Liver (tissue), 9 donors: ENCODE data around the gene TIMM17B. TPM values are rescaled to one million over a fixed set of nuclear protein-coding genes. Genes with fewer than 3 reads are reported as not detected.

Experiments
- DNase-seq: peaks from one replicate; pipeline ENCODE4 v3.0.0-alpha.2; 2017; ENCODE audit warnings: low spot score
- H3K27ac ChIP-seq, 2 donors: one replicate each; pipeline ENCODE4 v1.7.0; 2013; ENCODE audit warnings: inconsistent platforms in 2 of 2, low read length in 2 of 2, control low read depth in 1 of 2, low read depth in 1 of 2, mild to moderate bottlenecking in 1 of 2
- H3K27me3 ChIP-seq, 4 donors: one replicate each; pipeline versions ENCODE4 v1.6.1 to v1.7.0; 2013; ENCODE audit warnings: low read length in 3 of 4, inconsistent platforms in 1 of 4, mild to moderate bottlenecking in 1 of 4, moderate library complexity in 1 of 4; ENCODE audit not compliant: control insufficient read depth in 4 of 4, insufficient read depth in 4 of 4
- H3K36me3 ChIP-seq, 4 donors: one replicate each; pipeline versions ENCODE4 v1.6.1 to v1.7.0; 2013; ENCODE audit warnings: low read length in 3 of 4, mild to moderate bottlenecking in 3 of 4, low read depth in 1 of 4, moderate library complexity in 1 of 4; ENCODE audit not compliant: control insufficient read depth in 4 of 4, insufficient read depth in 3 of 4
- H3K4me1 ChIP-seq, 4 donors: one replicate each; pipeline versions ENCODE4 v1.6.1 to v1.7.0; 2013; ENCODE audit warnings: low read length in 3 of 4, mild to moderate bottlenecking in 3 of 4, moderate library complexity in 1 of 4; ENCODE audit not compliant: control insufficient read depth in 4 of 4, insufficient read depth in 4 of 4
- H3K4me3 ChIP-seq, 3 donors: one replicate each; pipeline versions ENCODE4 v1.6.1 to v1.7.0; 2013; ENCODE audit warnings: low read length in 3 of 3, control low read depth in 1 of 3, low read depth in 1 of 3, mild to moderate bottlenecking in 1 of 3
- H3K9ac ChIP-seq, 2 donors: one replicate each; pipeline ENCODE4 v1.7.0; 2013; ENCODE audit warnings: low read length in 2 of 2, mild to moderate bottlenecking in 2 of 2, moderate library complexity in 2 of 2, control low read depth in 1 of 2, low read depth in 1 of 2
- H3K9me3 ChIP-seq, 4 donors: one replicate each; pipeline versions ENCODE4 v1.6.1 to v1.7.0; 2013; ENCODE audit warnings: low read length in 3 of 4; ENCODE audit not compliant: control insufficient read depth in 4 of 4
- FOXA1 ChIP-seq: IDR thresholded peaks from 2 replicates; pipeline ENCODE4 v1.6.1; 2016; ENCODE audit warnings: antibody characterized with exemption
- GABPA ChIP-seq, 2 donors: IDR thresholded peaks in 1 of 2; conservative IDR thresholded peaks in 1 of 2; 2 replicates each; pipeline ENCODE4 v1.6.1; 2016; ENCODE audit warnings: antibody characterized with exemption in 2 of 2, mild to moderate bottlenecking in 1 of 2, moderate library complexity in 1 of 2
- HNF4G ChIP-seq: IDR thresholded peaks from 2 replicates; pipeline ENCODE4 v1.6.1; 2016; ENCODE audit warnings: antibody characterized with exemption
- JUND ChIP-seq, 2 donors: IDR thresholded peaks; 2 replicates each; pipeline ENCODE4 v1.6.1; 2016; ENCODE audit warnings: antibody characterized with exemption in 2 of 2
- RXRA ChIP-seq, 2 donors: IDR thresholded peaks; 2 replicates each; pipeline ENCODE4 v1.6.1; 2017 to 2018; ENCODE audit warnings: antibody characterized with exemption in 2 of 2, mild to moderate bottlenecking in 1 of 2
- SP1 ChIP-seq: IDR thresholded peaks from 2 replicates; pipeline ENCODE4 v1.6.1; 2018; ENCODE audit warnings: antibody characterized with exemption, mild to moderate bottlenecking
- TAF1 ChIP-seq: conservative IDR thresholded peaks from 2 replicates; pipeline ENCODE4 v1.6.1; 2016; ENCODE audit warnings: antibody characterized with exemption, mild to moderate bottlenecking
- WGBS: extraction: QIAGEN DNeasy Blood & Tissue Kit; methylation state at CpG from one replicate; pipeline ENCODE4 v1.1.7; 2013; 5-methylcytosine and 5-hydroxymethylcytosine counted together
- polyA plus RNA-seq, 2 donors: library from polyadenylated mRNA; stranded (reverse) in 1 of 2; unstranded in 1 of 2; fragments of 200-250 nt in 1 of 2; fragments of >200 nt in 1 of 2; fragmentation: Nextera tagmentation in 1 of 2; extraction: Ambion mirVana in 1 of 2; gene quantifications; one replicate each; pipeline versions ENCODE4 v1.2.1 to v1.2.3, GENCODE V29; 2013 to 2015
- total RNA-seq, 2 donors: library from RNA; depleted of rRNA; stranded (reverse); fragments of >200 nt; gene quantifications; one replicate each; pipeline ENCODE4 v1.2.3, GENCODE V29; 2014
- TF ChIP-seq, protein P1 (sequence below): IDR thresholded peaks from 2 replicates; pipeline ENCODE4 v1.6.1; 2016; ENCODE audit warnings: antibody characterized with exemption
- TF ChIP-seq, protein P2 (sequence below): IDR thresholded peaks from 2 replicates; pipeline ENCODE4 v1.6.1; 2016; ENCODE audit warnings: antibody characterized with exemption, mild to moderate bottlenecking
- donor health status: healthy.
- donor health status: healthy.
- donor health status: healthy.
- donor health status: healthy.
- donor health status: healthy.

The TIMM17B gene
- total and polyA plus RNA-seq, 4 donors: 22.8 to 53.1 (median 30.0) TPM

DNA sequence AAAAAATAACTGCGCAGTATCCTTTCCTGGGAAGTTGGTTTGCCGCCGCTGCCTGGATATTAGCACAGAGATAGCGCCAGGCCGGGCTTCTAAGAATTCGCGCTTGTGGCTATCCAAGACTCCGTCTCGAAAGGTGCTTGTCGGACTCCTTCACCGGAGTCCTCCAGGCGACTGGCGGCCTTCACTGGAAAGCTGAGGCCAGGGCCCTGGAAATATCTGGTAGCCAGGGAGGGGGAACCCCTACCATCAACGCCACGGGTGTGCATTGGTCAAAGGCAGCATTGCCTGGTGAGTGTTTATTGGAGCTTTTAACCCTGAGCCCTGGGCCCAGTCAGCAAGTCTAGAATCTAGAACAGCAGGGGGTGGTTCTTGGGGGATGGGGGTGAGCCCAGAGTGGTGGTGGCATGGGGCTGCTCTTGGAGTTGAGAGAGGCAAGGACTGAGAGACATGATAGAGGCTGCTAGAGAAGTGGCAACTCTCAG is 21.8 kb upstream of the TIMM17B start:
- Histone ChIP-seq H3K27ac (peak overlapping the region; percentile 80 to 88), H3K4me1 (peaks cover 0 to 36% (median 9%) of the 10 kb centered on the region in 4 donors), H3K4me3 (peak overlapping the region in 2 of 3 donors; percentile 24 to 54), H3K9me3 (no peaks in the 10 kb centered on the region), H3K27me3 (peaks cover 0 to 2% (median 0%) of the 10 kb centered on the region in 4 donors), H3K36me3 (peaks cover 0 to 16% (median 1%) of the 10 kb centered on the region in 4 donors), H3K9ac (peak overlapping the region in 1 of 2 donors; percentile 59)
- TF ChIP-seq, protein P1, sequence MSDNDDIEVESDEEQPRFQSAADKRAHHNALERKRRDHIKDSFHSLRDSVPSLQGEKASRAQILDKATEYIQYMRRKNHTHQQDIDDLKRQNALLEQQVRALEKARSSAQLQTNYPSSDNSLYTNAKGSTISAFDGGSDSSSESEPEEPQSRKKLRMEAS: no peak
- TF ChIP-seq FOXA1: no peak
- TF ChIP-seq HNF4G: no peak
- TF ChIP-seq, protein P2, sequence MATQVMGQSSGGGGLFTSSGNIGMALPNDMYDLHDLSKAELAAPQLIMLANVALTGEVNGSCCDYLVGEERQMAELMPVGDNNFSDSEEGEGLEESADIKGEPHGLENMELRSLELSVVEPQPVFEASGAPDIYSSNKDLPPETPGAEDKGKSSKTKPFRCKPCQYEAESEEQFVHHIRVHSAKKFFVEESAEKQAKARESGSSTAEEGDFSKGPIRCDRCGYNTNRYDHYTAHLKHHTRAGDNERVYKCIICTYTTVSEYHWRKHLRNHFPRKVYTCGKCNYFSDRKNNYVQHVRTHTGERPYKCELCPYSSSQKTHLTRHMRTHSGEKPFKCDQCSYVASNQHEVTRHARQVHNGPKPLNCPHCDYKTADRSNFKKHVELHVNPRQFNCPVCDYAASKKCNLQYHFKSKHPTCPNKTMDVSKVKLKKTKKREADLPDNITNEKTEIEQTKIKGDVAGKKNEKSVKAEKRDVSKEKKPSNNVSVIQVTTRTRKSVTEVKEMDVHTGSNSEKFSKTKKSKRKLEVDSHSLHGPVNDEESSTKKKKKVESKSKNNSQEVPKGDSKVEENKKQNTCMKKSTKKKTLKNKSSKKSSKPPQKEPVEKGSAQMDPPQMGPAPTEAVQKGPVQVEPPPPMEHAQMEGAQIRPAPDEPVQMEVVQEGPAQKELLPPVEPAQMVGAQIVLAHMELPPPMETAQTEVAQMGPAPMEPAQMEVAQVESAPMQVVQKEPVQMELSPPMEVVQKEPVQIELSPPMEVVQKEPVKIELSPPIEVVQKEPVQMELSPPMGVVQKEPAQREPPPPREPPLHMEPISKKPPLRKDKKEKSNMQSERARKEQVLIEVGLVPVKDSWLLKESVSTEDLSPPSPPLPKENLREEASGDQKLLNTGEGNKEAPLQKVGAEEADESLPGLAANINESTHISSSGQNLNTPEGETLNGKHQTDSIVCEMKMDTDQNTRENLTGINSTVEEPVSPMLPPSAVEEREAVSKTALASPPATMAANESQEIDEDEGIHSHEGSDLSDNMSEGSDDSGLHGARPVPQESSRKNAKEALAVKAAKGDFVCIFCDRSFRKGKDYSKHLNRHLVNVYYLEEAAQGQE: no peak
- TF ChIP-seq RXRA (IDR thresholded peaks at IDR 0.05): no peak
- TF ChIP-seq GABPA (IDR thresholded peaks at IDR 0.05 in 1 of 2, conservative IDR thresholded peaks at IDR 0.05 in 1 of 2): no peak
- DNase-seq: no peak
- WGBS: under 1% methylated on average over 15 of the region's 15 CpGs

DNA sequence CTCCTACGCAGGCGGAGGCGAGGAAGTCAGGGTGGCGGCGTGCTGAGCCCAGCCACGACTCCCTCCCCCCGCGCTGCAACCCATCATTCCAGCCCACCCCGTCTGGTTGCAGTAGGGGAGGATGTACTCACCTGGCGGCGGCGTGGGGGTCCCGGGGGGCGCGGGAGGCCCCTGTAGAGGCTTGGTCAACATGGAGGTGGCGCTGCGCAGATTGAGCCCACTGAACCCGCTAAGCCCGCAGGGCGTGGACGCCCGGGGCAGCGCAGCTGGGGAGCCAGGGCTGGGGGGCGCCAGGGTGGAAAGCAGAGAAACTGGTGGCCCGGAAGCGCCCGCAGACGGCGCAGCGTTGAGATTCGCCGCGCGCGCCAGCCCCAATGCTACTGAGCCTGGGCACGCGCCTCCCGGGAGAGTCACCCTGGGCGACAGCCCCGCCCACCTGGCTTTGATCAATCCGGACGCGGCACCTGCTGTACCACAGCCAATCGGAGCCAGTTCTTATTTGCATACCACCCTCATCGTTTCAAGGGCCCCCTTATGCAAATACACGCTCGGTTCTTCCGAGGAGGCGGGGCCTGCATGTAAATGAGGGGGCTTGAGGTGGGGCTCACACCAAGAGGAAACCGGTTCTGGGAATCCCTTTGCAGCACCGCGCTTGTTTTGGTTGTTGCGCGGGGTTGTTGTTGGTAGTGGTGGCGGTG is 21.2 kb upstream of the TIMM17B start, which contains the start of gene PIM2:
Gene PIM2, minus strand, starts transcription at position 382 of the 698 bp plus-strand sequence. Its CDS starts 190 bp downstream, at position 192.
- no peaks in the 10 kb centered on the region for H3K9me3 ChIP-seq
- peaks cover 0 to 14% (median 2%) of the 10 kb centered on the region in 4 donors for H3K36me3 ChIP-seq
- H3K4me1 ChIP-seq: peaks cover 0 to 36% (median 9%) of the 10 kb centered on the region in 4 donors
- H3K27ac ChIP-seq: peak within 1 kb of the TSS; percentile 80 to 88
- under 1% methylated on average over 55 of the region's 55 CpGs for WGBS
- H3K27me3 ChIP-seq: peaks cover 0 to 2% (median 0%) of the 10 kb centered on the region in 4 donors
- peak within 1 kb of the TSS; percentile 26 to 60 (median 54) for H3K4me3 ChIP-seq
- DNase-seq: peak; percentile 88
- H3K9ac ChIP-seq: peak within 1 kb of the TSS; percentile 59 to 67
- no peak for TF ChIP-seq JUND (IDR thresholded peaks at IDR 0.05)
- TF ChIP-seq, protein P1: peak; percentile 54
- TF ChIP-seq TAF1: peak; percentile 82
- TF ChIP-seq SP1: peak; percentile 51
- TF ChIP-seq, protein P2: peak; percentile 50
